H1 (cell line): ENCODE measurements around the gene TDP1.

Experiments used
- ASH2L ChIP-seq: fragments of 200-600, 300-600 bp; sonication (generic); IDR thresholded peaks from one replicate; pipeline ENCODE4 v1.7.1; 2017; ENCODE audit warnings: low read length
- CHD2 ChIP-seq: IDR thresholded peaks from 2 replicates; pipeline ENCODE4 v1.6.1; 2012; ENCODE audit warnings: low read length, improper control_type of control experiment
- EZH2 ChIP-seq: fragments of 200-600 bp; sonication (generic); IDR thresholded peaks from 2 replicates; pipeline ENCODE4 v1.7.1; 2012; ENCODE audit warnings: low read depth, mild to moderate bottlenecking, moderate library complexity, low read length, inconsistent platforms; ENCODE audit not compliant: severe bottlenecking
- POLR2AphosphoS5 ChIP-seq: IDR thresholded peaks from 2 replicates; pipeline ENCODE4 v1.6.1; 2011; ENCODE audit warnings: low read depth, low read length

GRCh38 chr14:89987161-89987475 lies 31.4 kb downstream of the TDP1 start:
- TF ChIP-seq CHD2 (no peak), ASH2L (no peak), POLR2AphosphoS5 (no peak), EZH2 (no peak)
